Stimulated activated CD8-positive, alpha-beta memory T cell treated with anti-CD3 and anti-CD28 coated beads, Interleukin-4, amount 100 ng/mL, for 24 hours (primary cell): ENCODE results near the gene ACKR1.

Experiments
- DNase-seq: peaks from one replicate; pipeline ENCODE4 v3.0.0-alpha.2; 2020; ENCODE audit warnings: low read depth

The ACKR1 gene

DNA sequence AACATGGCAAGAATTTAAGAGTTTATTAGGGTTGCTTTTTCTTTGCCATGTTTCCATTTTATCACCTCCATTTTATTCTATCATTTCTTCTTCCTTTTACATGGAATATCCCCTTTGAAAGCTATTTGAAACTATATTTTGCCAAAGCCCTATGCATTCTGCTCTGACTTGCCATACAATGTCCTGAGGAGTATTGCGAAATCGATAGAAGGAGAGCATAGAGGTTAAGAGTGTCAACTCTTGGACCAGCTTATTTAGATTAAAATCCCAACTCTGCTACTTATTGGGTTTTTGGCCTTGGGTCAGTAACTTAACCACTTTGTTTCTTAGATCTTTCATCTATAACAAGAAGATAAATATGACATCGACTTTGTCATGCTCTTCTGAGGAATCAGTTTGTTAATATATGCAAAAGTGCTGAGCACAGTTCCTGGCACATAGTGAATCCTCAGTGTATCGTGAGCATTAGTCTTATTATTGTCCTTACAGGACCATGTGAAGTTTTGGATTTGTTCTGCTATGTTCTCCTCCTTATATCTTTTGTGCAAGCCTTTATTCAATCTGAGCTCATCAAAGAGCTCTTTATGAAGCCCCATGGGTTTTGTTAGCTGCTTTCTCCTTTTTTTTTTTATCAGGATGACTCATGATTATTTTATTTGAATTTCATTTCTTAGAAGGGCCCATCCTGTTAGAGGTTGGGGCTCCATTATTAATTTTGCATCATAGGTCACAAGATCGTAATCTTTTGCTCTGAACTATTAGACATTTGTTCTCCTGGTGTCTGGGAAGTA lies 17.6 kb downstream of the ACKR1 start:
- no peak for DNase-seq

- DNase-seq, result no peak
These were observed 18.3 kb downstream of the ACKR1 start for GRCh38 chr1:159223004-159223403.

DNA sequence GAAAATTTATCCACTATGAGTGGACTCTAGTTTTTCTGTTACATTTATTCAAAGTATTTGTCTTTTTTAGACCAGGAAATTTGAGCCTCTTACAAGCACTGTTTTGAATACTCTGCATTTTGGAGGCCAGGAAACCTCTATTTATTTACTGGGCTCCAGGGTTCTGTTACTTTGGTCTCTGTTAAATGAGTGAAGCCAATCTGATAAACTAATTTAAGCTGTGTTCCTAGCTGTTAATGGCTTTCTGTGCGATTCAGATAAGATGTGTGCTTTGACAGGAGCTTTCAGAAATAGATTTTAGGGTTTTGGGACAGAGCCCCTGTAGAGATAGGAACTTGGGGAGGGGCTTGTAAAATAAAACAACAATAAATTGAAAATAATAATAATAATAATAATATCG lies 23.9 kb downstream of the ACKR1 start:
- no peak for DNase-seq

DNA sequence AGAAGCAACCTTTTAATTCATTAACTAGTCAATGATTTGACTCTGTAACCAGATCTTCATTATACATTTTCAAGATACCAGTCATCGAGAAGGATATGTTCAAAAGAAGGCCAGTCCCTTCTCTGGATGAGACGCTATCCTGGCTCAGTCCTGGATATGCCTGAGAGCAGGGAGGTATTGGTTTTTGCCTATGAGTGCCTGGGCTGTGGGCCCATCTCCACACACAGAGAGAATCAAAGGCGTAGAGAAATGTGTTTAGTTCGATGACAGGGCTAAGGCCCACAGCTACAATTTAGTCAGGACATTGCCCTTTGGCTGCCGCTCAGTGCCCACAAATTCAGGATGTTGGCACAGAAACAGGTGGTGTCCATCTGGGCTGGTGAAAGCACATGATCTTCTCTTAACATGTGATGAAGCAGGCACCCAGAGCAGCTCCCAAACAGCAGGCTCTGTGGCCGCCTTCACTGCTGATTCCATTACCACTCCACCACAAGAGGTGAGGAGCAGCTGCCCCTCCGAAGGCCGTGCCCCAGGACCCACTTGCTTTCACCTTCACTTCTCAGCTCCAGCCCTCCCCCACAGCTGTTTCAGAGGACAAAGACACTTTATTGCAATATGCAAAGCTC lies 24.7 kb downstream of the ACKR1 start:
- DNase-seq, result no peak

DNA sequence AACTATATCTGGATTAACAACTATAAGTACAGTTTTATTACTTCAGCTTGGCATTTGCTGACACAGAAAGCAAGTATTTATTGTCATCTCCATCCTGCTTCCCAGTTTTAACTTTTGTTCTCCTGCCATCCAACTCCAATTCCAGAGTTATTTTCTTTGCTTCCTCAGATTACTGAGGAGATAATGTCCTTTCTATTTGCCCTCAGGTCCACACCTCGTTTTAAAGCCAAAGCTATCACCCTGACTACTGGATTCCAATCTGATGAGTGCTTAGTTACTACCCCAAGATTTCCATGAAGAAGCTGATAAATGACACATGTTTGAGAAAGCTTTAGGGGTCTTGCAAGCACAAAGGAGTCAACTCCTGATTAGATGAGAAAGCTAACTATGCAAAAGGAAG lies 25.2 kb downstream of the ACKR1 start:
- DNase-seq, result no peak

GRCh38 chr1:159239551-159240220 lies 35.0 kb downstream of the ACKR1 start:
- no peak for DNase-seq

DNA sequence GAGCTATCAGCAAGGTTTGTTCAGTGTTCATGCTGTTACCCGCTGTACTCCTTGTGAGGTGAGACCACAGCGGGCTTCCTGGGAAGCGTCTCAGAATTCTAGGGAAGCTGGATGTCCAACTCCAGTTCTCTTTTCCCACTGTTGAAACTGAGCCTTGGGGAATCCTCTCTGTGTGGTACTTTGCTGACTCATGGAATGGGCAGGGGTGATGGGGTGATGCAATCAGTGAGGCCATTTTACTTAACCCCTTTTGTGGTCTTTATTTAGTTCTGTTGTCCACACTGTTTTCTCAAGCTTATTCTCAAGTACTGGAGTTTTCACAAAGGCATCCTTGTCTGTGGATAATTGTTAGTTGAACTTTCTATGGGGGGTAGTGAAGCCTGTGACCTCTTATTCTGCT lies 42.6 kb downstream of the ACKR1 start:
- DNase-seq, result no peak

DNA sequence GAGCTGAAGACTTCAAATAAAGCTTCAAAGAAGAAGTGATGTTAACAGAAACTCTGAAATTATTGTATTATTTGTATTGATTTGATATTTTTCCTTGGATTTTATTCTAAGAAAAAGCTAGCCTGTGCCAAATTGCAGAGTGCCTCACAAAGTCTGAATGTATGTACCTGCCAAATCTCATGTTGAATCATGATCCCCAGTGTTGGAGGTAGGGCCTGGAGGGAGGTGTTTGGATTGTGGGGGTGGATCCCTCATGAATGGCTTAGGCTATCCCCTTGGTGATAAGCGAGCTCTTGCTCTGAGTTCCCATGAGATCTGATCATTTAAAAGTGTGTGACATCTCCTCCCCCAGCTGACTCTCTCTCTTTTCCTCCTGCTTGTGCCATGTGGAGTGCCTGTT lies 43.6 kb downstream of the ACKR1 start:
- DNase-seq, result no peak

DNA sequence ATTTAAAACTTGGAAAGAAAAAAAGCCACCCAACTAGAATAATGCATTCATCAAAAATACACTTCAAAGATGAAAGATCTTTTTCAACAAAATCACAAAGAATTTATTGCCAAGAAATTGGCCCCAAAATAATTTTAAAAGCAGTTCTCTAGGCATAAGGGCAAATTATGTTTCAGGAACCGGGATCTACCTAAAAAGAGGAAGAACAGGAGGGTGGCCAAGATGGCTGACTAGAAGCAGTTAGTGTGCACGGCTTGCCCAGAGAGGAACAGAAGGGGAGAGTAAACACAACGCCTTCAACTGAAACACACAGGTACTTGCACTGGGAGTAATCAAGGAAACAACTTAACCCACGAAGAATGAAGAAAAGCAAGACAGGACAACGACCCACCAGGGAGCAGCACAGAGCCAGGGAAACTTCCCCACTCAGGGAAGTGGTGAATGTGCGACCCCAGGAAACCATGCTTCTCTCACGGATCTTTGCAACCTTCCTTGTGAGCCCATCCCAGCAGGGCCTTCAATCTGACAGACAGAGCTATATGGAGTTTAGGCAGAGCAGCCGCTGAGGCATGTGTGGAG lies 46.1 kb downstream of the ACKR1 start:
- DNase-seq, result no peak
